Natural killer cell (primary cell): ENCODE results near the gene SRP54. TPM values are rescaled to one million over a fixed set of nuclear protein-coding genes. Genes with fewer than 3 reads are reported as not detected.
"Not testable (repeated sequence)": the region's sequence is repeated elsewhere in the genome, so short reads cannot be mapped to it uniquely, and the experiment has no call there.

Experiments
- ATAC-seq, 3 donors: fragments of 150-1000 bp in 2 of 3; fragments of 200-7000 bp in 1 of 3; cut with Tn5 transposase; 1 replicate in 1 of 3; 2 replicates in 2 of 3; pipeline ENCODE4 v1.10.0; 2021; ENCODE audit warnings: mild to moderate bottlenecking in 2 of 3, moderate library complexity in 2 of 3
- DNase-seq, 2 donors: peaks; one replicate each; pipeline versions ENCODE4 v3.0.0 to v3.0.0-alpha.2; 2013 to 2021; ENCODE audit warnings: mixed read lengths in 1 of 2
- H3K27ac ChIP-seq: one replicate; pipeline ENCODE4 v1.5.1; 2013; ENCODE audit warnings: mild to moderate bottlenecking, low read length
- H3K27me3 ChIP-seq: one replicate; pipeline ENCODE4 v1.6.1; 2013; ENCODE audit warnings: low read length; ENCODE audit not compliant: control insufficient read depth, insufficient read depth
- H3K36me3 ChIP-seq: one replicate; pipeline ENCODE4 v1.6.1; 2013; ENCODE audit warnings: low read length; ENCODE audit not compliant: control insufficient read depth, insufficient read depth
- H3K4me1 ChIP-seq: one replicate; pipeline ENCODE4 v1.6.1; 2013; ENCODE audit warnings: low read length; ENCODE audit not compliant: control insufficient read depth, insufficient read depth
- H3K4me3 ChIP-seq: one replicate; pipeline ENCODE4 v1.5.1; 2013; ENCODE audit warnings: low read length
- H3K9me3 ChIP-seq: one replicate; pipeline ENCODE4 v1.6.1; 2013; ENCODE audit warnings: low read length; ENCODE audit not compliant: control insufficient read depth, insufficient read depth
- H3K27ac Mint-ChIP-seq, 2 donors: one replicate each; pipeline ENCODE4 v1.8.0; 2022; ENCODE audit warnings: mild to moderate bottlenecking in 2 of 2, mixed read lengths in 2 of 2, moderate library complexity in 1 of 2
- H3K27me3 Mint-ChIP-seq, 2 donors: one replicate each; pipeline ENCODE4 v1.8.0; 2022; ENCODE audit warnings: low read depth in 2 of 2, mixed read lengths in 2 of 2
- H3K36me3 Mint-ChIP-seq: one replicate; pipeline ENCODE4 v1.8.0; 2022; ENCODE audit warnings: mixed read lengths
- H3K4me1 Mint-ChIP-seq, 2 donors: one replicate each; pipeline ENCODE4 v1.8.0; 2022; ENCODE audit warnings: mixed read lengths in 2 of 2
- H3K4me3 Mint-ChIP-seq: one replicate; pipeline ENCODE4 v1.8.0; 2022; ENCODE audit warnings: mild to moderate bottlenecking, moderate library complexity, mixed read lengths
- H3K9me3 Mint-ChIP-seq, 2 donors: one replicate each; pipeline ENCODE4 v1.8.0; 2022; ENCODE audit warnings: mixed read lengths in 2 of 2
- CTCF ChIP-seq: fragments of 200-600 bp; IDR thresholded peaks from one replicate; pipeline ENCODE4 v1.8.0; 2022; ENCODE audit warnings: antibody characterized with exemption
- WGBS: methylation state at CpG from one replicate; pipeline ENCODE4 v1.1.7; 2013; ENCODE audit warnings: missing lambda C conversion rate; ENCODE audit not compliant: insufficient coverage; 5-methylcytosine and 5-hydroxymethylcytosine counted together
- intact Hi-C: fragments of 100-400 bp; cut with micrococcal nuclease; formaldehyde crosslinking; loops from one replicate; pipeline ENCODE4 v1.14.2; 2022
- total RNA-seq, 4 donors: library from RNA; stranded (reverse); fragments of 120-200 nt in 1 of 4; gene quantifications; one replicate each; pipeline versions ENCODE4 v1.2.3 to v1.2.4, GENCODE V29; 2013 to 2022

Gene SRP54
- total RNA-seq, 3 donors from 2014 or later (not counting 1 experiment from before 2014, with no cell fraction given): 41.2 to 63.2 (median 48.8) TPM

- peaks cover 15% of the 10 kb centered on the region for H3K36me3 ChIP-seq
- no peaks in the 10 kb centered on the region for H3K27me3 ChIP-seq
- Mint-ChIP-seq H3K4me1 (peaks cover 3 to 10% of the 10 kb centered on the region in 2 donors), H3K9me3 (no peaks in the 10 kb centered on the region), H3K27ac (no peak overlapping the region), H3K36me3 (no peaks in the 10 kb centered on the region), H3K4me3 (no peak overlapping the region), H3K27me3 (no peaks in the 10 kb centered on the region)
- ATAC-seq (no peak), DNase-seq (no peak)
- WGBS: 100% methylated on average over 2 of the region's 2 CpGs
- no peak overlapping the region for H3K4me3 ChIP-seq
- no peak for TF ChIP-seq CTCF
- peaks cover under 1% of the 10 kb centered on the region for H3K4me1 ChIP-seq
- H3K9me3 ChIP-seq: no peaks in the 10 kb centered on the region
- H3K27ac ChIP-seq: no peak overlapping the region
- intact Hi-C loops: no loop called here
Observed at GRCh38 chr14:35052637-35053036, 69.8 kb downstream of the SRP54 start.

- H3K4me3 ChIP-seq, H3K4me1 Mint-ChIP-seq, intact Hi-C loops, H3K27me3 ChIP-seq, H3K36me3 Mint-ChIP-seq, H3K9me3 ChIP-seq, H3K4me3 Mint-ChIP-seq, H3K27ac Mint-ChIP-seq, H3K27me3 Mint-ChIP-seq, H3K9me3 Mint-ChIP-seq, ATAC-seq, H3K4me1 ChIP-seq, DNase-seq, H3K27ac ChIP-seq: not testable (repeated sequence)
- H3K36me3 ChIP-seq: peaks cover 18% of the 10 kb centered on the region
- WGBS: no CpG with 5 or more reads among the region's 1 CpG
Observed at GRCh38 chr14:35061113-35061791, 78.5 kb downstream of the SRP54 start.

- H3K27me3 Mint-ChIP-seq, DNase-seq, H3K9me3 ChIP-seq, ATAC-seq, intact Hi-C loops, H3K4me1 ChIP-seq, H3K27ac ChIP-seq, H3K4me3 Mint-ChIP-seq, H3K27me3 ChIP-seq, H3K9me3 Mint-ChIP-seq, H3K27ac Mint-ChIP-seq, H3K4me1 Mint-ChIP-seq, H3K4me3 ChIP-seq: not testable (repeated sequence)
- peaks cover 14% of the 10 kb centered on the region for H3K36me3 ChIP-seq
- 92% methylated on average over 5 of the region's 5 CpGs for WGBS
- H3K36me3 Mint-ChIP-seq: peaks cover 13% of the 10 kb centered on the region
Observed at GRCh38 chr14:35065731-35066130, 82.9 kb downstream of the SRP54 start.

- no peaks in the 10 kb centered on the region for H3K27me3 Mint-ChIP-seq
- no peak for DNase-seq
- H3K4me1 ChIP-seq: no peaks in the 10 kb centered on the region
- no peaks in the 10 kb centered on the region for H3K4me1 Mint-ChIP-seq
- no peak overlapping the region for H3K4me3 Mint-ChIP-seq
- H3K4me3 ChIP-seq: no peak overlapping the region
- intact Hi-C loops: no loop called here
- no peak overlapping the region for H3K27ac Mint-ChIP-seq
- H3K36me3 Mint-ChIP-seq: peaks cover 13% of the 10 kb centered on the region
- H3K9me3 ChIP-seq: no peaks in the 10 kb centered on the region
- 100% methylated on average over 2 of the region's 4 CpGs for WGBS
- no peaks in the 10 kb centered on the region for H3K9me3 Mint-ChIP-seq
- peaks cover 8% of the 10 kb centered on the region for H3K36me3 ChIP-seq
- no peak overlapping the region for H3K27ac ChIP-seq
- H3K27me3 ChIP-seq: no peaks in the 10 kb centered on the region
- no peak for ATAC-seq
- TF ChIP-seq CTCF: no peak
Observed at GRCh38 chr14:35068238-35069012, 85.6 kb downstream of the SRP54 start.
